HL-60 (cell line): ENCODE results near the gene NCCRP1.

ENCODE experiments used
- CTCF ChIP-seq: IDR thresholded peaks from one replicate; pipeline ENCODE4 v1.5.1; 2011; ENCODE audit warnings: low read length, control low read depth, inconsistent platforms; ENCODE audit not compliant: insufficient read depth
- TF ChIP-seq, protein P1 (sequence below): IDR thresholded peaks from 2 replicates; pipeline ENCODE4 v1.6.1; 2012; ENCODE audit warnings: low read depth; ENCODE audit not compliant: insufficient replicate concordance

GRCh38 chr19:39162441-39163043, 34.2 kb upstream of the NCCRP1 start:
- TF ChIP-seq, protein P1, sequence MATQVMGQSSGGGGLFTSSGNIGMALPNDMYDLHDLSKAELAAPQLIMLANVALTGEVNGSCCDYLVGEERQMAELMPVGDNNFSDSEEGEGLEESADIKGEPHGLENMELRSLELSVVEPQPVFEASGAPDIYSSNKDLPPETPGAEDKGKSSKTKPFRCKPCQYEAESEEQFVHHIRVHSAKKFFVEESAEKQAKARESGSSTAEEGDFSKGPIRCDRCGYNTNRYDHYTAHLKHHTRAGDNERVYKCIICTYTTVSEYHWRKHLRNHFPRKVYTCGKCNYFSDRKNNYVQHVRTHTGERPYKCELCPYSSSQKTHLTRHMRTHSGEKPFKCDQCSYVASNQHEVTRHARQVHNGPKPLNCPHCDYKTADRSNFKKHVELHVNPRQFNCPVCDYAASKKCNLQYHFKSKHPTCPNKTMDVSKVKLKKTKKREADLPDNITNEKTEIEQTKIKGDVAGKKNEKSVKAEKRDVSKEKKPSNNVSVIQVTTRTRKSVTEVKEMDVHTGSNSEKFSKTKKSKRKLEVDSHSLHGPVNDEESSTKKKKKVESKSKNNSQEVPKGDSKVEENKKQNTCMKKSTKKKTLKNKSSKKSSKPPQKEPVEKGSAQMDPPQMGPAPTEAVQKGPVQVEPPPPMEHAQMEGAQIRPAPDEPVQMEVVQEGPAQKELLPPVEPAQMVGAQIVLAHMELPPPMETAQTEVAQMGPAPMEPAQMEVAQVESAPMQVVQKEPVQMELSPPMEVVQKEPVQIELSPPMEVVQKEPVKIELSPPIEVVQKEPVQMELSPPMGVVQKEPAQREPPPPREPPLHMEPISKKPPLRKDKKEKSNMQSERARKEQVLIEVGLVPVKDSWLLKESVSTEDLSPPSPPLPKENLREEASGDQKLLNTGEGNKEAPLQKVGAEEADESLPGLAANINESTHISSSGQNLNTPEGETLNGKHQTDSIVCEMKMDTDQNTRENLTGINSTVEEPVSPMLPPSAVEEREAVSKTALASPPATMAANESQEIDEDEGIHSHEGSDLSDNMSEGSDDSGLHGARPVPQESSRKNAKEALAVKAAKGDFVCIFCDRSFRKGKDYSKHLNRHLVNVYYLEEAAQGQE: no peak
- no peak for TF ChIP-seq CTCF
